Hindlimb muscle (tissue), 1 donor: ENCODE measurements around the gene TSEN2. TPM values are rescaled to one million over a fixed set of nuclear protein-coding genes. Genes with fewer than 3 reads are reported as not detected.
A peak's percentile ranks its signal among the peaks of the same experiment; 100 is the strongest.
"Not testable (repeated sequence)": the region's sequence is repeated elsewhere in the genome, so short reads cannot be mapped to it uniquely, and the experiment has no call there.

ENCODE experiments used
- DNase-seq: peaks from one replicate; pipeline ENCODE4 v3.0.0-alpha.2; 2013
- polyA plus RNA-seq: library from polyadenylated mRNA; unstranded; fragments of 120-200 nt; gene quantifications from one replicate; pipeline ENCODE4 v1.2.1, GENCODE V29; 2013; ENCODE audit not compliant: insufficient read length

TSEN2 gene
- 14.4 TPM for polyA plus RNA-seq

DNA sequence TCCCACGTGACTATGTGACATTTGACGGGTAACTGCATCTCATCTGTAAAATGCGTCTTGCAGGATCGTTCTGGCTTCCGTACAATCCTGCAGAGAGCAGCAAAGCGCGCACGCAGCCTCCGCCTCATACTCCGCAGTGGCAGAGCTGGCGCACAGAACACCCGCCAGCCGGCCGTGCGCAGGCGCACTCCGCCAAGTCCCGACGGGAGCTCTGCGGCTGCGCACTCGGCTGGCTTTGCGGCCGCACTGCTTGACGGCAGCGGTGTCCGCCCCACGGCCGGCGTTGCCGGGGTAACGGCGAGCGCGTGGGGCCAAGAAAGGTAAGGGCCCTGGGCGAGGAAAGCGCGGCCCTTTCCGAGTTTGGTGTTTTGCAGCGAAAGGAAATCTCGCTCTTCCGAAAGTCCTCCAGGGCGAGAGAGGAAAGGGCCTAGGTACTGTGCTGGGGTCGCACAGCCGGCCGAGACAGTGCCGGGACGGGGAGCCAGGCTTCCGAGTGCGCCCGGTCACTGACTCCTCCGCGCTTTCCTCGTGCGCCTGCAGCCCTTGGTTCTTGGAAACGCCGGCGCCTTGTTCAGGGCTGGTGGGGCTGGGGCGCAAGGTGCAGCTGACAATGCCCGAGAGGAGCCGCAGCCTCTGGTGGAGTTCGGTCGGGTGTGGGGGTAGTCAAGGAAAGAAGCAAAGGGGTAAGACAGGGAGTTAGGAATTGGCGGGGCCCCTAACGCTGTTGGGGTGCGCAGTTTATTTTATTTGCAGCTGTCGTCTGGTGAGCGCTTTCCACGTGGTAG lies at the start of gene TSEN2:
TSEN2 (plus strand) TSS at position 283 of the 785 bp plus-strand sequence. CDS start 5,321 bp downstream, outside the sequence.
- DNase-seq, result peak; percentile 98

DNA sequence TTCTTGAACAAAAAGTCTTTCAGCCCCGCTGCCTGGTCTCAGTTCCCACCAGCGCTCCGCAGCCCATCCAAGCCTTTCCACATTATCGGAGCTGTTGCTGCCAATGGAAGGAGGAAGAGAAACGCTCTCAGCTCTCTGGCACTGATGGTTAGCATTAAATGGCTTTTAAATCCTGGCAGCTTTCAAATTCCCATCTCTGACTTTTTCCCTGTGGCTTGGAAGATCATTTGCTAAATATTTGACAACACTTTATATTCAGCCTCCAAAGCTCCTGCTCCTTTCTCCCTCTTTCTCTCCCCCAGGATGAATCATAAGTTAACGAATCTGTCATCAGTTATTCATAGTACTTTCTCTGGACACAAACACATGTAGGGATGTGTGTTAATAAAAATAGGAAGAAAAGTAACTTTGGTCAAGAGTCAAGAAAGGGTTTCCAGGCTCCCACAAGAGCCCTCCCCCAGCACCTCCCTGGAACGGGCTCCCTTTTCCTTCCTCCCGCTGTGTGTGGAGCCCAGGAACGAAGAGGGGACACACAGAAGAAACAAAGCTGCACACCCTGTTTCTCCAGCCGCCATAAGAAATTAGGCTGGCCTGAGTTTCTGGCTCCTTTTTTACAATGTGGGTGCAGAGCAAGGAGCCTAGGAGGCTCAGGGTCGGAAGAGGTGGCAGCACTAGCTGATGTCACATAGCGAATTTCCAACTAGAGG lies 47.6 kb upstream of the TSEN2 start:
- peak; percentile 57 for DNase-seq

DNA sequence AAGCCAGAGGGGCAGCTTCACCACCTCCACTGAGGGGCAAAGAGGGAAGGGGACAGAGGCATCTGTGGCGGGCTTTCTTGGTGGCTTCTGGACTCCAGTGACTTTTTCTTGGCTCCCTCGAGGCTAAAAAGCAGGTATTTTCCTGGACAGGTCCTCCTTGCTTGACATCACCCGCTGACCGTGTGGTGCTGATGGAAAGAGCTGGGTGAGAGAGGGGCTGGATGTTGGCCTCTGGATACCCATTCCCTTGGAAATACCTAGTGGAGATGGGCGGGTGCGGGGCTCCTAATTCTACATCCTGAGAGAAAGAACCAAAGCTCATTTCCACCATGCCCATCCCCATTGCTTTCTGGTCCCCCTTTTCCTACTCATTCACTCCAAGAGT lies 47.1 kb upstream of the TSEN2 start:
- no peak for DNase-seq

DNA sequence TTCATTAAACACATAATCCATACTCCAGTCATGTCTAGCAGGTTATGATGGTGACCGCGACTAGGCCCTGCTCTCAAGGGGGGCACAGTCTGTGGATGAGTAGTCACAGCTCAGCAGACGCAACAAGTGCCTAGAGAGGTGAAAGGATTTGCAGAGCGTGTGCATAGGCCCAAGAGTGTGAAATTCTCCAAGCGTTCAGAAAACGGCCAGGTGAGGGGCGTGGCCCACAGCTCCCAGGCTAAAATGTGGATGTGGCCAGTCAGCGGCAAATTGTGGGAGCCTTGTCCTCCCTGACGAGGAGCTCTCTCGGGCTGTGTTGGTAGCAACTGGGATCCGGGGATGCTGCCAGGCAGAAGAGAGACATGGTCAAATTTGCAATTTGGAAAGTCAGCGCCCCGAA lies 46.4 kb upstream of the TSEN2 start:
- no peak for DNase-seq

DNA sequence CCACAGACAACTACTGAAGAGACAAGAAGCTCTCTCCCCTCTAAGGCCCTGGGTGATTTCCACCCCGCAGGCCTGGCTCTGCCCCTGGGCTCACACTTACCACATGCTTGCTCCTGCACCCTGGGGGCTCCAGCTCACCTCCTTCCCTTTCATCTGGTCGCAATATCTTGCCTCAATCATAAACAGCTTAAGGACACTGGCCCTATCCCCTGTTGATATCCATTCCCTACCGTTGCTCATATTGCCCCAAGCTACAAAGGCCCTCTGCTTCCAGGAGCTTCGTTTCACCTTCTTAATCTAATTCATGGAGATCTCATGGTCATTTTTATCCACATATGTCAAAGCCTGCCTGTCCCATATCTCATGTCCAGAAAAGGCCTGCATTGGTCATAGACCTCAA lies 46.0 kb upstream of the TSEN2 start:
- DNase-seq, result no peak

DNA sequence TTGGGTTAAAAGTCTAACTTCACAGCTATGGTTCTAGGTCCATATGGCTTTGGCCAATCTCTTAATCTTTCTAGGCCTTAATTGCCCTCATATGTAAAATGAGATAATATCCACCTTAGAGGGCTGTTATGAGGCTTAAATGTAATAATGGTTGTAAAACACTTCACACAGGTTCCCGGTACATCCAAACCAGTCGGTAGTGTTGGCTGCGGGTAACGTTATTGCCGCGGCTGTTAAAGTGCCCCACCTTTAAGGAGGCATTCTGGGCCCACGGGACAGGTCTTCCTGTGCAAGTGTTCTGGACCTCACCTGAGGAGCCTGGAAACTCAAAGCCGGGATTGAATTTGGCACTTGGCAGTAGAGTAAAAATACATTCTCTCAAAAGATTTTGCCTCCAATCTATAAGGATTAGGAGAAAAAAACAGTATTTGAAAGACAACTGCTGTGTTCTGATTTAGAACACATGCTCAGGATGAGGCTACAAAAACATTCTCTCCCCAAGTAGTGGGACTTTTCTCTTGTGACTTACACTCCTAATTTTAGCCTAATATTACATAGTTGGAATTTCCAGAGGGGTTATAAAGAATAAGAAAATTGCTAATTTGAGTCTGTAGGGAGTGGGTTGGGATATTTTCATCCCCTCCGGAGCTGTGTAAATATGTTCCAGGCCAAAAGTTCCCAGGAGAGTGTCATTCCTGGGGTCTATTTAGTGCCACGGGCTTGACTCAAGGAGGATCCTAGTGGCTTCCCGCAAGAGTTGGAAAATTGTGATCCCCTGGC lies 44.9 kb upstream of the TSEN2 start:
- DNase-seq, result no peak

DNA sequence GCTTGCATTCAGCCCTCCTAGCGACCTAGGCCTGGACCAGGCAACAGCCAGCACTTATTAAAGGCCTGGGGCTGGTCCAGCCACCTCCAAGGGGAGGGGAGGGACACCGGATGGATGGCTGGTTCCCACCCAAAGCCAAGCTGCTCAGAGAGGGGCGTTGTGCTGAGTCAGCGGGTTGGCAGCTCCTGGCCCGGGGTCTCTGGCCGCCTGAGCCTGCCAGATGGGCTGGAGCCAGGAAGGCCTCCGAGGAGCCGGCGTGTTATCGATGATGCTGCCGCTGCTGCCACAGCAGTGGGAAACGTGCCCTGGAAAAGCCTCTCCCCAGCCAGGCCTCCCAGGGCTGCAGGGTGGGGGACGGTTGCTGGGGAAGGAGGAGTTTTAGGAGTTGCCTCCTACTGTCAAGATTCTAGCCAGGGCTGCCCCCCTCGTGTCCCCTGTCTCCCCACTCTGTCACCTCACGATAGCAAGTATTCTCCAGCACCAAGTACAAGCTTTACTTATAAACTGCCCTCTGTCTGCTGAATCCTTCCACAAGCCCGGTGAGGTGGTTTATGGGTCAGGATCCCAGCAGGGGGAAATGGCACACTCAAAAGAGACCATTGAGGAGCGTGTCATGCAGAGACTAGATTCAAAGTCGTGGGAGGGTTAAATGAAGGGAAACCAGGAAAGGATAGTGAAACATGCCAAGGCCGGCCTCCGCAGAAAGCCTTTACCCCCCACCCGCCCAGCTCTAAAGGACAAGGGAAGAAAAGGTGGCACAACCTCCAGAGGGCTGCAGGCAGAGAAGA lies 43.2 kb upstream of the TSEN2 start:
- peak; percentile 55 for DNase-seq

DNA sequence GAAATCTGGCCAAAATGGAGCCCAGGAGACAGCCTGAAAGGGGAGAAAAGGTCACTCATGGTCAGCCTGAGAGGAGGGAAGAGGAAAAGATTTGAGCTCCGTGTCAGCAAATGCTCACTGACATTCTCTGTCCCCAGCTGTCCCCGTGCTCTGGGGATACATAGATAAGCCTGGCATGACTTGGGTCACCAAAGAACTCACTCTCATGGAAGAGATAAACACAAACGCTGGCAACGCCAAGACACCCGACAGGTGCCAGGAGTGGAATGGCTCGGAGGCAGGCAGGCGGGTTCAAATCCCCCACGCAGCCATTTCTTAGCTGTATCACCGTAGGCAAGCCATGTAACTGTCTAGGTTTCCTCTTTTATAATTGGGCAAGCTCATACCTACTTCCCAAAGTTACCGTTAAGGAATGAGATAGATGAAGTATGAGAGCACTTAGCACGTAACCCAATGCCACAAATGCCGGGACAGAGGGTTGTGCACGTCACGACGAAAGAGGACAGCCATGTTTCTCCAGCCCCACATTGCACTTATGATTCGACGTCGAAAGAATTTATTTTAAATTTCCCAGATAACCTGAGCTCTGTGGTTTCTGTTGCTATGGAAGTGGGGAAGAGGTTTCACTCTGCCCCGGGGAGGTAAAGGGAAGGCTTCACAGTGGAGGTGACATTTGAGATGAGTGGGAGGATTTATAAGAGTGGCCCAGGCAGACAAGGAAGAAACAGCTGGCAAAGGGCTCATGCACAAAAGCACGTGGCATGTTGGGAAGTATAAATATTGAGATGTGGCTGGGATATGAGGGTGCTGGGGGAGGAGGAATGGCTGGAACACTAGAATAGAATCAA lies 41.4 kb upstream of the TSEN2 start:
- DNase-seq, result no peak

DNA sequence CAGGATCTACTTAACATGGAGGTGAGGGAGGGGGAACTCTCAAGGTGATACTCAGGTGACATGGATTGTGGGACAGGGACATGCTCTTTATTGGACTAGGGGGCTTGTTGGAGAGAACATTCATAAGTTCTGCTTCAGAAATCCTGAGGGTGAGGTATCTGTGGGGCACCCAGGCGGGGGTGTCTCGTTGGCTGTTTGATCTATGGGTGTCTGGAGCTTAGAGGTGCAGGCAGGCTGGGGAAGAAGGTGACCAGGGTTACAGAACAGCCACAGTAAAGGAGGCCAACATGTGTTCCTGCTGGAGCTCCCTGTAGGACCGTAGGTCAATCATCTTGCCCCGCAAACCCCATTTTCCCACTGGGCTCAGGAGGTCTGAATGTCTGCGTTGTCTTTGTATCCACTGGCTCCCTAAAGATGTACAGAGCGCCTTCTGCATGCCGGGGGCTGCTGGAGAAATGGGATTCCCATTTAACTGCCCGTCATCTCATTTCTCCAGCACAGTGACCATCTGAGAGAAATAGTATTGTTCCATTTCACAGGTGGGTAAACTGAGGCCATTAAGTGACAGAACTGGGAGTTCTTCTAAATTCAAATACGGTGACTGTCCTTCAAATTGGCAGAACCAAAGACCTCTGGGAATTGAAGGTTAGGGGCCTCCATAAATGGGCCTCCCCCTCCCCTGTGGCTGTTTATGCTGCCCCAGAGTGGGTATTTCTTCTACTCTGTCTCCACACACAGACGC lies 40.3 kb upstream of the TSEN2 start:
- DNase-seq, result no peak

DNA sequence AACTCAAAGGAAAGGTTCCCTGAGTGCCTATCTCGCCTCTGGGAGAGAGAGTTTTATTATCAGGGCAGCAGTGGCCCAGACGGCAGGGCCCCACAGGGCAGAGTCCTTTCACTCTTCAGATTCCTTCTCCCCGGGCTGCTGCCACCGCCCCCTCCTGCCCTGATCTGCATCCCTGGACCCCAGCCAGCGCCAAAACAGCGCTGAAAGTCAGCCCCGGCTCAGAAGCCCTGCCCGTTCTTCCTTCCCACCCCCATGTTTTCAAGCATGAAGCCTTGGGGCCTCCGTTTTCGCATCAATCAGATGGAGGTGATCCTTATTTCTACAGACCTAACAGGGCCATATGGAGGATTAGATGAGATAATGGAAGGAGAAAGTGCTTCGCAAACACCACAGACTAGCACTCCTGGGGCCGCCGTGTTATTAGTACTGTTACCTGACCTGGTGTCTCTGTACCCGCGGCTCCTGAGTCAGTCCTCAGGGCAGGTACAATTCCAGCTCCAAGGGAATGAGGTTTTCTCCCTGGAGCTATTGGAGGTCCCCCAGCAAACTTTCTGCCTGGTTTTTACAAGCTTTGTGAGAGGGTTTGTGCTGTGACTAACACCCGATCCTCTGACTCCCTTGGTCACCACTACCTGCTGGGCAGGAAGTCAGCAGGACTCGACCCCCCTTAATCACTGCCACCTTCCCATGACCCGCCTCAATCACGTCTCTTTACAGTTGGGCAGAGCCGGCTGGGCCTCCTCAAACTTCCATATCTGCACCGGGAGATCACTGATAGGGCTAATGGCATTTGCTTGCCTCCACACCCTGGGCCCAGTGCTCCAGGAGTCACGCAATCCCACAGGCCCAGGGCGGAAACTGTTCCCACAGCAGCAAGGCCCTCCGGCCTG lies 39.5 kb upstream of the TSEN2 start:
- DNase-seq, result no peak

DNA sequence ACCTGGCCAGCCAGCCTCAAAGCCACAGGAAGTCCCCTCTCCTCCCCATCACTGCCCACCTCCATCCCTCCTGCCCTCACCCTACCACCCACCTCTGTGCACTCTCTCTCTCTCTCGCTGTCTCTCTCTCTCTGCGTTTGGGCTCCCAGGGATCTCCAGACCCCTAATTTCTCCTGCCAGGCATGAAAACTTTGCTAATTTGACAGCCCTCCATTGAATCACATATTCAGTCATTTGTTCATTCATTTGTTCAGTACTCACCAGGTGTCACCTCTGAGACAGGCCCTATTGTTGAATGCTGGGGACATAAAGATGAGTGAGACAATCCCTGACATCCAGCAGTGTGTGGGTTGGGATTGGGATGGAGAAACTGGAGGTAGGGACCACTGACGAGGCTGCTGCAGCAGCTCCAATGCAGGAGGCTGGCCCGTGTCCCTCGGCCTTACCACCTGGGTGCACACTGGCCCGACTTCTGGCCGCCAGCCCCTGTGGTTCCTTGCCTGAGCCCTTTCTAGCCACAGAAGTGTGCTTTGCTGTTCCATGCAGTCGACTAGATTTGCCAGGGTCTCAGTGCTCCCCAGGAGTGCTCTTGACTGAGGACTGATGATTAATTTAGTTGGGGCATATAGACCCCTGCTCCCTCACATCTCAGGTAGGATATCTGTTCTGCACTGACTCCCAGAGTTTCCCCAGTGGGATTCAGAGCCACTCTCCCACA lies 38.6 kb upstream of the TSEN2 start:
- no peak for DNase-seq

DNA sequence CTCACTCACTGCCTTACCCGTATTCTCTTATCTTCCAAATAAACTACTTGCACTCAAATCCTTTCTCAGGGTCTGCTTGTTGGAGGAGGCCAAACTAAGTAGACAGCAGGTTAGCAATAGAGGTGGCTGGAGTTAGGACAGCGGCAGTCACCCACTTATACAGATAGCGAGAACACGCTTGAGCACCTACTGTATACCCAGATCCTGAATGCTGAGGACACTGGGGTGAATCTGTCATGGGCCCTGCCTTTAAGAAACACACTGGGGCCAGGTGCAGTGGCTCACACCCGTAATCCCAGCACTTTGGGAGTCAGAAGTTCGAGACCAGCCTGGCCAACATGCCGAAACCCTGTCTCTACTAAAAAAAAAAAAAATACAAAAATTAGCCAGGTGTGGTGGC lies 38.0 kb upstream of the TSEN2 start:
- DNase-seq, result no peak

DNA sequence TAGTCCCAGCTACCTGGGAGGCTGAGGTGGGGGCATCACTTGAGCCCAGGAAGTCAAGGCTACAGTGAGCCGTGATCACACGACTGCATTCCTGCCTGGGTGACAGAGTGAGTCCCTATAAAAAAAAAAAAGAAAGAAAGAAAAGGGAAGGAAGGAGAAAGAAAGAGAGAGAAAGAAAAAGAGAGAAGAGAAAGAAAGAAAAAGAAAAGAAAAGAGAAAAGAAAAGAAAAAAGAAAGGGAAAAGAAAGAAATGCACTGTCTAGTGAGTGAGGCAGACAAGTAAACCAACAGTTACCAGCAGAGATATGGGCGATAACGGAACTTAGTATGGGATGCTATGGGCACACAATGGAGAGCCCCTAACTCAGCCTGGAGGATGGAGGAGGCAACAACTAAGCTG lies 37.2 kb upstream of the TSEN2 start:
- DNase-seq, result no peak

DNA sequence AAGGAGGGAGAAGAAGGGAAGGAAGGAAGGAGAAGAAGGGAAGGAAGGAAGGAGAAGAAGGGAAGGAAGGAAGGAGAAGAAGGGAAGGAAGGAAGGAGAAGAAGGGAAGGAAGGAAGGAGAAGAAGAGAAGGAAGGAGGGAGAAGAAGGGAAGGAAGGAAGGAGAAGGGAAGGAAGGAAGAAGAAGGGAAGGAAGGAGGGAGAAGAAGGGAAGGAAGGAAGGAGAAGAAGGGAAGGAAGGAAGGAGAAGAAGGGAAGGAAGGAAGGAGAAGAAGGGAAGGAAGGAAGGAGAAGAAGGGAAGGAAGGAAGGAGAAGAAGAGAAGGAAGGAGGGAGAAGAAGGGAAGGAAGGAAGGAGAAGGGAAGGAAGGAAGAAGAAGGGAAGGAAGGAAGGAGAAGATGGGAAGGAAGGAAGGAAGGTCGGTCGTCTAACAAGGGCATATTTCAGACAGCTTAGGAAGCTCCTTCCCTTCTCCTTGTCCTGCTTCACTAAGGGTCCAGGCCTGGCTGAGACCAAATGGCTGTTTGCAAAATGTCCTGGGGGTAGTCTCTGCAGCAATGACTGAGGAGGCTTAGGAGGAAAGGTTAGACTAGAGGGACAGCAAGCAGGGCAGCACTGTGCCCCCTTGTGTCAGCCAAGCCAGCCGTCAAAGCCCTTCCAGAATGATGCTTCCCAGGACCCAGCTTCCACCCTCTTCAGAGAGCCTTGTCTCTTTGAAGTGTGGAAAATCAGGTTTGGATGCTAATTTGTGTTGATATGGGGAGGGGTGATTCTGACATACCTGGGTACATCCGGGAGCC lies 35.7 kb upstream of the TSEN2 start:
- not testable (repeated sequence) for DNase-seq

DNA sequence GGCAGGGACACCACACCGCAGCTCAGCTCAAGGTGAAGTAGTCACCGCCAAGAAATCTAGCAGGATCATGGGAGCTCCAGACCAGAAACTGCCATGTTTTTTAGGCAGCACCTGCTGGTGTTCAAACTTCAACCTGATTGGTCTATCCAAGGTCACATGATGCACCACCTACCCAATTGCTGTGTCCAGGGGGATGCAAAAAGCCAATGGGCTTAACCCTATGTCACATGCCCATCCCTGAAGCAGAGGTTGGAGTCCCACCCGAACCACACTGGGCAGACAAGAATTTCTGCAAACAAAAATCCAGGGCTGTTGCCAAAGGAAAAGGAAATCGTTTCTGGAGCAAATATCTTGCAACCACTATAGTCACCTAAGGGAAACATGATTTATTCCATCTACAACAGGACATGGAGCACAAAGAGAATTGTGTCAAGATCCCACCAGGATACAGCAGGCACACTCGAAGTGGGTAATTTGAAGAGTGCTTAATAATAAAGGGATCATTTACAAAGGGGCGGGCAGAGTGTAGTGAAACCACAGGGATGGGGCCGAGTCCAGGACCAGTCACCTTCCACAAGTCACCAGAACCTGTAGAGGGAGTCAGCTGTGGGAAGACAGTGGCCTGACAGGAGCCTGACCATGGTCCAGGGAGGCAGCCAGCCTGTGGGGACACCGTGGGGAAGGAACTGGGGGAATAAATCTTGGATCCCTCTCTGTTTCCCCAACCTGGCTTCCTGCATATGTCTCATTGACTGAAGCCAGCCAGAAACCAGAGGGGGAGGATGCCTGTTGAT lies 34.2 kb upstream of the TSEN2 start:
- no peak for DNase-seq

DNA sequence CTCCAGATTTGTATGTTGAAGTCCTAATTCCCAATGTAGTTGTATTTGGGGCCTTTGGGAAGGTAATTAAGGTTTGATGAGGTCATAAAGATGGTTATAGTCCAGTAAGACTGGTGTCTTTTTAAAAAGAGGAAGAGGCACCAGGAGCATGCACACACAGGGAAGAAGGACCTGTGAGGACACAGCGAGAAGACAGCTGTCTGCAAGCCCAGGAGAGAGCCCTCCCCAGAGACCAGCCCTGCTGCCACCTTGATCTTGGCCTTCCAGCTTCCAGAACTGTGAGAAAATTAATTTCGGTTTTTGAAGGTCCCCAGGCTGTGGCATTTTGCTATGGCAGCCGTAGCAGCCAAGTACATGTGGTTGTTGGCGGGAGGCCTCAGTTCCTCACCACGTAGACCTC lies 32.8 kb upstream of the TSEN2 start:
- DNase-seq, result no peak

DNA sequence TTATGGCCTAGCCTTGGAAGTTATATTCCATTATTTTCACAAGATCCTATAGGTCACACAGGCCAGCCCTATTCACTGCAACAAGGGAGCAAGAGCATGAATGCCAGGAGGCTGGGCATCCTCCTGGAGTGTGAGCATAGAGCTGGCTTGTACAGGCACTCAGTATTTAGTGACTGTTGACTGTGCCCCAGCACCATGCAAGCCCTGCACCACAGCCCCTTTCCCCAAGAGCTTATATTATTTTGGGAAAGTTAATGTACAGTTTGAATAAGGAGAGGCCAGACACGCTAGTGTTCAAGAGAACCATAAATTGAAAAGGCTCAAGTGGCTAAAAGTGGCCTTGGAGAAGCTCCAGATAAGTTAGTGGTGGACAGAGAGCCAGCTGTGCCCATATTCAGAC lies 32.3 kb upstream of the TSEN2 start:
- DNase-seq, result no peak
